B cell (primary cell): ENCODE data around the gene CSNK1G1. TPM values are rescaled to one million over a fixed set of nuclear protein-coding genes. Genes with fewer than 3 reads are reported as not detected.

Experiments
- ATAC-seq: fragments of 200-7000 bp; cut with Tn5 transposase; one replicate; pipeline ENCODE4 v1.10.0; 2021; ENCODE audit warnings: low read depth, mild to moderate bottlenecking, moderate number of reproducible peaks, moderate library complexity
- CTCF ChIA-PET: fragments of 350-600 bp; sonication (Branson Sonifier 250); formaldehyde crosslinking; loops from one replicate; lab custom pipeline; 2021; ENCODE audit warnings: antibody characterized with exemption, inconsistent platforms; lab: Charles Lee
- POLR2A ChIA-PET: fragments of 350-600 bp; sonication (Branson Sonifier 250); formaldehyde crosslinking; loops from one replicate; lab custom pipeline; 2021; ENCODE audit warnings: antibody characterized with exemption; lab: Charles Lee
- DNase-seq: peaks from one replicate; pipeline ENCODE4 v3.0.0; 2013
- H2AFZ ChIP-seq: 2 replicates; pipeline ENCODE4 v1.6.1; 2012; ENCODE audit warnings: mild to moderate bottlenecking, low read depth, low read length; ENCODE audit not compliant: insufficient read depth, poor library complexity, severe bottlenecking
- H3K27ac ChIP-seq, 2 donors: 1 replicate in 1 of 2; 2 replicates in 1 of 2; pipeline ENCODE4 v1.5.1; 2012 to 2013; ENCODE audit warnings: low read length in 2 of 2, mild to moderate bottlenecking in 2 of 2, moderate library complexity in 1 of 2
- H3K27me3 ChIP-seq, 4 experiments: fragments of 200-600 bp in 1 of 4; sonication (generic) in 1 of 4; replicated peaks in 1 of 4; 1 replicate in 2 of 4; 2 replicates in 2 of 4; pipeline versions ENCODE4 v1.6.1 to v1.7.0; 2013 to 2016; ENCODE audit warnings: low read length in 3 of 4, mild to moderate bottlenecking in 2 of 4, mixed read lengths in 1 of 4, moderate library complexity in 1 of 4; ENCODE audit not compliant: insufficient read depth in 4 of 4, control insufficient read depth in 3 of 4; ENCODE audit errors: control extremely low read depth in 1 of 4
- H3K36me3 ChIP-seq, 2 experiments: replicated peaks in 1 of 2; 1 replicate in 1 of 2; 2 replicates in 1 of 2; pipeline versions ENCODE4 v1.6.1 to v1.7.1; 2013; ENCODE audit warnings: low read length in 1 of 2; ENCODE audit not compliant: insufficient read depth in 2 of 2, control insufficient read depth in 1 of 2; ENCODE audit errors: control extremely low read depth in 1 of 2, extremely low read depth in 1 of 2
- H3K4me1 ChIP-seq, 2 donors: fragments of 200-600 bp in 1 of 2; sonication (generic) in 1 of 2; 1 replicate in 1 of 2; 2 replicates in 1 of 2; pipeline versions ENCODE4 v1.5.1 to v1.6.1; 2013 to 2017; ENCODE audit warnings: low read length in 2 of 2; ENCODE audit not compliant: control insufficient read depth in 2 of 2, insufficient read depth in 2 of 2
- H3K4me2 ChIP-seq: replicated peaks from 2 replicates; pipeline ENCODE3; 2012; ENCODE audit warnings: mild to moderate bottlenecking, low read depth, low read length; ENCODE audit not compliant: poor library complexity, severe bottlenecking
- H3K4me3 ChIP-seq, 5 experiments: fragments of 200-600 bp in 1 of 5; sonication (generic) in 1 of 5; 1 replicate in 3 of 5; 2 replicates in 2 of 5; pipeline versions ENCODE4 v1.5.1 to v1.7.0; 2011 to 2016; ENCODE audit warnings: low read length in 4 of 5, mild to moderate bottlenecking in 4 of 5, low read depth in 2 of 5, control low read depth in 1 of 5, moderate library complexity in 1 of 5; ENCODE audit not compliant: insufficient read depth in 1 of 5; ENCODE audit errors: control extremely low read depth in 1 of 5, extremely low read depth in 1 of 5
- H3K79me2 ChIP-seq: fragments of 200-600 bp; sonication (generic); one replicate; pipeline ENCODE4 v1.6.0; 2016; ENCODE audit warnings: low read length; ENCODE audit not compliant: control insufficient read depth, insufficient read depth
- H3K9ac ChIP-seq: fragments of 200-600 bp; sonication (generic); 2 replicates; pipeline ENCODE4 v1.6.1; 2017; ENCODE audit warnings: mild to moderate bottlenecking, low read length, moderate library complexity
- H3K9me3 ChIP-seq, 3 donors: one replicate each; pipeline versions ENCODE4 v1.6.1 to v1.7.1; 2013; ENCODE audit warnings: low read length in 2 of 3; ENCODE audit not compliant: control insufficient read depth in 2 of 3, insufficient read depth in 1 of 3; ENCODE audit errors: control extremely low read depth in 1 of 3
- H4K20me1 ChIP-seq: 2 replicates; pipeline ENCODE4 v1.6.0; 2012; ENCODE audit warnings: mild to moderate bottlenecking, low read length; ENCODE audit not compliant: insufficient read depth, control insufficient read depth, poor library complexity, severe bottlenecking
- H3K27ac Mint-ChIP-seq: one replicate; pipeline ENCODE4 v1.8.0; 2021; ENCODE audit warnings: mixed read lengths
- H3K27me3 Mint-ChIP-seq: one replicate; pipeline ENCODE4 v1.8.0; 2021; ENCODE audit warnings: mixed read lengths
- H3K4me1 Mint-ChIP-seq: one replicate; pipeline ENCODE4 v1.8.0; 2021; ENCODE audit warnings: mixed read lengths
- H3K4me3 Mint-ChIP-seq: one replicate; pipeline ENCODE4 v1.8.0; 2021; ENCODE audit warnings: mixed read lengths
- H3K9me3 Mint-ChIP-seq: one replicate; pipeline ENCODE4 v1.8.0; 2022; ENCODE audit warnings: mixed read lengths; ENCODE audit not compliant: insufficient read depth
- CTCF ChIP-seq: fragments of 200-600 bp; IDR thresholded peaks from one replicate; pipeline ENCODE4 v1.8.0; 2022; ENCODE audit warnings: antibody characterized with exemption, mild to moderate bottlenecking
- EZH2 ChIP-seq: IDR thresholded peaks from 2 replicates; pipeline ENCODE4 v1.6.1; 2012; ENCODE audit warnings: borderline replicate concordance, low read depth, mild to moderate bottlenecking, moderate library complexity, low read length; ENCODE audit not compliant: insufficient read depth, poor library complexity, severe bottlenecking
- WGBS: methylation state at CpG from one replicate; pipeline ENCODE4 v1.1.5; 2013; ENCODE audit warnings: missing lambda C conversion rate; ENCODE audit not compliant: insufficient coverage; 5-methylcytosine and 5-hydroxymethylcytosine counted together
- intact Hi-C: fragments of 100-400 bp; cut with micrococcal nuclease; formaldehyde crosslinking; loops from one replicate; pipeline ENCODE4 v1.10.0; 2022
- polyA plus RNA-seq: library from polyadenylated mRNA; depleted of rRNA; stranded (reverse); fragments of >200 nt; gene quantifications from 2 replicates; pipeline ENCODE4 v1.2.3, GENCODE V29; 2012
- total RNA-seq, 2 donors: library from RNA; stranded (reverse); fragments of 120-200 nt in 1 of 2; gene quantifications; 1 replicate in 1 of 2; 2 replicates in 1 of 2; pipeline versions ENCODE4 v1.2.3 to v1.2.4, GENCODE V29; 2013 to 2022

Gene CSNK1G1
- total and polyA plus RNA-seq, 2 donors (not counting 1 experiment from before 2014, with no cell fraction given): 5.2 to 40.3 TPM

- no peak overlapping the region for H2AFZ ChIP-seq
These were observed 12.1 kb downstream of the CSNK1G1 start for GRCh38 chr15:64343841-64344240.

GRCh38 chr15:64343222-64343621 is 12.8 kb downstream of the CSNK1G1 start:
- peaks cover 76% of the 10 kb centered on the region for H3K79me2 ChIP-seq
- CTCF ChIA-PET: no interaction called here
- ATAC-seq (no peak), DNase-seq (no peak)
- no peak overlapping the region for H3K27ac ChIP-seq
- POLR2A ChIA-PET: no interaction called here
- H3K9ac ChIP-seq: no peak overlapping the region
- Mint-ChIP-seq H3K4me1 (peaks cover 10% of the 10 kb centered on the region), H3K27me3 (no peaks in the 10 kb centered on the region), H3K9me3 (no peaks in the 10 kb centered on the region), H3K27ac (no peak overlapping the region), H3K4me3 (no peak overlapping the region)
- H2AFZ ChIP-seq: no peak overlapping the region
- H3K4me3 ChIP-seq: no peak overlapping the region
- H3K36me3 ChIP-seq: peaks cover 3 to 15% of the 10 kb centered on the region in 2 experiments
- peaks cover 15% of the 10 kb centered on the region for H4K20me1 ChIP-seq
- no peaks in the 10 kb centered on the region for H3K27me3 ChIP-seq
- H3K9me3 ChIP-seq: no peaks in the 10 kb centered on the region
- H3K4me1 ChIP-seq: no peaks in the 10 kb centered on the region
- intact Hi-C loops: no loop called here
- TF ChIP-seq CTCF (no peak), EZH2 (no peak)
- no peak overlapping the region for H3K4me2 ChIP-seq

More at GRCh38 chr15:64343841-64344240, 12.1 kb downstream of the CSNK1G1 start:
- no peaks in the 10 kb centered on the region for H3K9me3 Mint-ChIP-seq
- no peak overlapping the region for H3K4me2 ChIP-seq
- no peak overlapping the region for H3K4me3 ChIP-seq
- H3K79me2 ChIP-seq: peaks cover 78% of the 10 kb centered on the region
- DNase-seq: no peak
- H3K36me3 ChIP-seq: peaks cover 6 to 15% of the 10 kb centered on the region in 2 experiments
- peaks cover 15% of the 10 kb centered on the region for H4K20me1 ChIP-seq
- no peak overlapping the region for H3K27ac Mint-ChIP-seq
- peaks cover 10% of the 10 kb centered on the region for H3K4me1 Mint-ChIP-seq
- POLR2A ChIA-PET: no interaction called here
- CTCF ChIA-PET: no interaction called here
- no peak overlapping the region for H3K4me3 Mint-ChIP-seq
- WGBS: no CpG with 5 or more reads among the region's 2 CpGs
- H3K27me3 ChIP-seq: no peaks in the 10 kb centered on the region
- intact Hi-C loops: no loop called here
- H3K27me3 Mint-ChIP-seq: no peaks in the 10 kb centered on the region
- ATAC-seq: no peak
- H3K9ac ChIP-seq: no peak overlapping the region
- H3K9me3 ChIP-seq: no peaks in the 10 kb centered on the region
- H3K27ac ChIP-seq: no peak overlapping the region
- TF ChIP-seq EZH2 (no peak), CTCF (no peak)
- H3K4me1 ChIP-seq: no peaks in the 10 kb centered on the region
